MM.1S (cell line): ENCODE data around the gene PEAK1.

Source experiments
- CTCF ChIP-seq: fragments of 300-600 bp; sonication (generic); IDR thresholded peaks from 2 replicates; pipeline ENCODE4 v1.5.1; 2016; ENCODE audit warnings: antibody characterized with exemption, low read length, mixed read lengths
- EZH2 ChIP-seq: fragments of 300-600 bp; sonication (generic); optimal IDR thresholded peaks from 2 replicates; pipeline ENCODE3; 2017; ENCODE audit warnings: low read depth, mild to moderate bottlenecking, antibody characterized with exemption, low read length, mixed read lengths
- EZH2phosphoT487 ChIP-seq: fragments of 300-600 bp; sonication (generic); IDR thresholded peaks from 2 replicates; pipeline ENCODE4 v1.6.1; 2018; ENCODE audit warnings: antibody characterized with exemption, low read length

- TF ChIP-seq CTCF (no peak), EZH2 (no peak), EZH2phosphoT487 (no peak)
Measured at GRCh38 chr15:77352887-77353286, 67.0 kb downstream of the PEAK1 start.
